Astrocyte (in vitro differentiated cells and primary cell): Measurements from ENCODE around the gene HNRNPC. TPM values are rescaled to one million over a fixed set of nuclear protein-coding genes. Genes with fewer than 3 reads are reported as not detected.

Experiments
- DNase-seq: peaks from one replicate; pipeline ENCODE4 v3.0.0-alpha.2; 2010; ENCODE audit warnings: low read depth
- FAIRE-seq: peaks from 2 replicates; lab custom pipeline; 2011; peaks lifted over from hg19 to GRCh38; lab: Jason Lieb, UNC
- H2AFZ ChIP-seq: 2 replicates; pipeline ENCODE4 v1.6.0; 2012; ENCODE audit warnings: low read depth, low read length, inconsistent platforms
- H3K27ac ChIP-seq: 2 replicates; pipeline ENCODE4 v1.5.1; 2011; ENCODE audit warnings: low read depth, low read length, inconsistent platforms
- H3K27me3 ChIP-seq: 2 replicates; pipeline ENCODE4 v1.6.0; 2011; ENCODE audit warnings: low read length, inconsistent platforms; ENCODE audit not compliant: insufficient read depth
- H3K36me3 ChIP-seq: 2 replicates; pipeline ENCODE4 v1.5.1; 2011; ENCODE audit warnings: low read length, inconsistent platforms; ENCODE audit not compliant: insufficient read depth
- H3K4me1 ChIP-seq: 2 replicates; pipeline ENCODE4 v1.5.1; 2011; ENCODE audit warnings: low read length, inconsistent platforms; ENCODE audit not compliant: insufficient read depth
- H3K4me2 ChIP-seq: 2 replicates; pipeline ENCODE4 v1.6.0; 2012; ENCODE audit warnings: low read length, inconsistent platforms
- H3K4me3 ChIP-seq: 2 replicates; pipeline ENCODE4 v1.5.1; 2011; ENCODE audit warnings: low read depth, mild to moderate bottlenecking, low read length, inconsistent platforms; ENCODE audit not compliant: insufficient read depth
- H3K79me2 ChIP-seq: 2 replicates; pipeline ENCODE4 v1.6.0; 2012; ENCODE audit warnings: mild to moderate bottlenecking, low read length, inconsistent platforms; ENCODE audit not compliant: insufficient read depth
- H3K9ac ChIP-seq: 2 replicates; pipeline ENCODE4 v1.6.0; 2012; ENCODE audit warnings: mild to moderate bottlenecking, low read length, inconsistent platforms
- H3K9me3 ChIP-seq: 2 replicates; pipeline ENCODE4 v1.5.1; 2012; ENCODE audit warnings: low read depth, mild to moderate bottlenecking, low read length, inconsistent platforms; ENCODE audit not compliant: insufficient read depth
- H4K20me1 ChIP-seq: 2 replicates; pipeline ENCODE4 v1.6.0; 2012; ENCODE audit warnings: low read length, inconsistent platforms; ENCODE audit not compliant: insufficient read depth
- H3K27ac Mint-ChIP-seq: one replicate; pipeline ENCODE4 v1.8.0; 2021; ENCODE audit warnings: mild to moderate bottlenecking, mixed read lengths; ENCODE audit not compliant: unreplicated experiment
- H3K27me3 Mint-ChIP-seq: one replicate; pipeline ENCODE4 v1.8.0; 2021; ENCODE audit warnings: low read depth, mixed read lengths; ENCODE audit not compliant: unreplicated experiment
- H3K36me3 Mint-ChIP-seq: one replicate; pipeline ENCODE4 v1.8.0; 2021; ENCODE audit warnings: low read depth, mixed read lengths; ENCODE audit not compliant: unreplicated experiment
- H3K4me1 Mint-ChIP-seq: one replicate; pipeline ENCODE4 v1.8.0; 2021; ENCODE audit warnings: low read depth, mixed read lengths; ENCODE audit not compliant: unreplicated experiment
- H3K4me3 Mint-ChIP-seq: one replicate; pipeline ENCODE4 v1.8.0; 2021; ENCODE audit warnings: mild to moderate bottlenecking, moderate library complexity, mixed read lengths; ENCODE audit not compliant: unreplicated experiment
- H3K9me3 Mint-ChIP-seq: one replicate; pipeline ENCODE4 v1.8.0; 2021; ENCODE audit warnings: mild to moderate bottlenecking, mixed read lengths; ENCODE audit not compliant: unreplicated experiment
- EZH2 ChIP-seq: IDR thresholded peaks from 2 replicates; pipeline ENCODE4 v1.6.1; 2012; ENCODE audit warnings: mild to moderate bottlenecking, low read length, inconsistent platforms; ENCODE audit not compliant: insufficient read depth
- total RNA-seq: library from RNA; stranded (reverse); gene quantifications from 2 replicates; pipeline ENCODE4 v1.2.1, GENCODE V29; 2021
- TF ChIP-seq, protein P1 (sequence below): IDR thresholded peaks from 2 replicates; pipeline ENCODE4 v1.5.1; 2011; ENCODE audit warnings: low read depth, mild to moderate bottlenecking, inconsistent platforms, low read length, moderate library complexity; ENCODE audit not compliant: insufficient read depth

Gene HNRNPC
- total RNA-seq, 1 donor from 2014 or later, result 525 TPM

- no peak overlapping the region for H3K9ac ChIP-seq
- Mint-ChIP-seq H3K27me3 (no peaks in the 10 kb centered on the region), H3K4me1 (peaks cover 65% of the 10 kb centered on the region), H3K36me3 (peaks cover 6% of the 10 kb centered on the region), H3K27ac (peak overlapping the region; percentile 13), H3K4me3 (peak overlapping the region; percentile 23), H3K9me3 (no peaks in the 10 kb centered on the region)
- no peak overlapping the region for H2AFZ ChIP-seq
- H3K4me2 ChIP-seq, result peak overlapping the region; percentile 5
- no peak overlapping the region for H3K4me3 ChIP-seq
- H3K36me3 ChIP-seq, result peaks cover 58% of the 10 kb centered on the region
- TF ChIP-seq, protein P1, sequence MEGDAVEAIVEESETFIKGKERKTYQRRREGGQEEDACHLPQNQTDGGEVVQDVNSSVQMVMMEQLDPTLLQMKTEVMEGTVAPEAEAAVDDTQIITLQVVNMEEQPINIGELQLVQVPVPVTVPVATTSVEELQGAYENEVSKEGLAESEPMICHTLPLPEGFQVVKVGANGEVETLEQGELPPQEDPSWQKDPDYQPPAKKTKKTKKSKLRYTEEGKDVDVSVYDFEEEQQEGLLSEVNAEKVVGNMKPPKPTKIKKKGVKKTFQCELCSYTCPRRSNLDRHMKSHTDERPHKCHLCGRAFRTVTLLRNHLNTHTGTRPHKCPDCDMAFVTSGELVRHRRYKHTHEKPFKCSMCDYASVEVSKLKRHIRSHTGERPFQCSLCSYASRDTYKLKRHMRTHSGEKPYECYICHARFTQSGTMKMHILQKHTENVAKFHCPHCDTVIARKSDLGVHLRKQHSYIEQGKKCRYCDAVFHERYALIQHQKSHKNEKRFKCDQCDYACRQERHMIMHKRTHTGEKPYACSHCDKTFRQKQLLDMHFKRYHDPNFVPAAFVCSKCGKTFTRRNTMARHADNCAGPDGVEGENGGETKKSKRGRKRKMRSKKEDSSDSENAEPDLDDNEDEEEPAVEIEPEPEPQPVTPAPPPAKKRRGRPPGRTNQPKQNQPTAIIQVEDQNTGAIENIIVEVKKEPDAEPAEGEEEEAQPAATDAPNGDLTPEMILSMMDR, result no peak
- no peak for TF ChIP-seq EZH2
- FAIRE-seq (no peak), DNase-seq (no peak)
- H3K79me2 ChIP-seq, result peaks cover 98% of the 10 kb centered on the region
- peaks cover 40% of the 10 kb centered on the region for H3K4me1 ChIP-seq
- H3K27me3 ChIP-seq, result no peaks in the 10 kb centered on the region
- no peak overlapping the region for H3K27ac ChIP-seq
- no peaks in the 10 kb centered on the region for H3K9me3 ChIP-seq
- H4K20me1 ChIP-seq, result peaks cover 95% of the 10 kb centered on the region
These were observed 10.1 kb downstream of the HNRNPC start for GRCh38 chr14:21258889-21259787.

DNA sequence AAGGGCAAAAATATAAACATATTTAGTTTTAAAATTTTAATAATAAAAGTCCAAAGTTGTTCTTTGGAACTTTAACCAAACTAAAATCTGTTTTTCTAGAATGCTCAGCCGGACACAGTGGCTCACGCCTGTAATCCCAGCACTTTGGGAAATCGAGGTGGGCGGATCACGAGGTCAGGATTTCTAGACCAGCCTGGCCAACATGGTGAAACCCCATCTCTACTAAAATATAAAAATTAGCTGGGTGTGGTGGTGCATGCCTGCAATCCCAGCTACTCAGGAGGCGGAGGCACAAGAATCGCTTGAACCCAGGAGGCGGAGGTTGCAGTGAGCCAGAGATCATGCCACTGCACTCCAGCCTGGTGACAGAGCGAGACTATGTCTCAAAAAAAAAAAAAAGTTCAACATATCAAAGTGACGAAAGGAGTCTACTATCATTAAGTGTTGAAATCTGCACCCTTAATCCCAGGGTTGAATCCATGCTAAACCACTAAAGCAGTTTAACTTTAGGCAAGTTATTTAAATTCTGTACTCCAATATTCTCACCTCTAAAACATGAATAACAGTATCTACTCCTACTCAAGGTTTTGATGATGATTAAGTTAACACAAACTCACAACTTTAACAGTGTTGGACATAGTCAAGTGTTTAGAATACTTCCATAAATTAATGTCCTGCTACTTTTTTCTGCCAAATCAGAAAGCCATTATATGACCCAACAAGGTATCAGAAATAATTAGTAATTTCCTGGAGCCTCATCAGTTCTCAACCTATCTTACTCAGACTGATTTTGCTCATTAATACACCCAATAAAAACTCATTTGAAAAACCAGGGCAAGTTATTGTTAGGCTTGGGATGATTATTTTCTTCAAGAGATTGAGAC is 11.0 kb downstream of the HNRNPC start:
- no peak overlapping the region for H3K4me3 ChIP-seq
- H3K27ac ChIP-seq, result no peak overlapping the region
- H3K4me1 Mint-ChIP-seq, result peaks cover 56% of the 10 kb centered on the region
- no peaks in the 10 kb centered on the region for H3K9me3 ChIP-seq
- H2AFZ ChIP-seq, result no peak overlapping the region
- H3K36me3 ChIP-seq, result peaks cover 56% of the 10 kb centered on the region
- H3K4me2 ChIP-seq, result peak overlapping the region; percentile 36
- H3K9me3 Mint-ChIP-seq, result no peaks in the 10 kb centered on the region
- peak overlapping the region; percentile 21 for H3K27ac Mint-ChIP-seq
- DNase-seq (no peak), FAIRE-seq (no peak)
- no peak overlapping the region for H3K9ac ChIP-seq
- peaks cover 33% of the 10 kb centered on the region for H3K4me1 ChIP-seq
- H3K79me2 ChIP-seq, result peaks cover 98% of the 10 kb centered on the region
- peak overlapping the region; percentile 25 for H3K4me3 Mint-ChIP-seq
- peaks cover 6% of the 10 kb centered on the region for H3K36me3 Mint-ChIP-seq
- no peaks in the 10 kb centered on the region for H3K27me3 Mint-ChIP-seq
- H3K27me3 ChIP-seq, result no peaks in the 10 kb centered on the region
- TF ChIP-seq EZH2, result no peak
- TF ChIP-seq, protein P1, result no peak
- peaks cover 95% of the 10 kb centered on the region for H4K20me1 ChIP-seq
